ENCODE data around the gene SUPV3L1.

DNA sequence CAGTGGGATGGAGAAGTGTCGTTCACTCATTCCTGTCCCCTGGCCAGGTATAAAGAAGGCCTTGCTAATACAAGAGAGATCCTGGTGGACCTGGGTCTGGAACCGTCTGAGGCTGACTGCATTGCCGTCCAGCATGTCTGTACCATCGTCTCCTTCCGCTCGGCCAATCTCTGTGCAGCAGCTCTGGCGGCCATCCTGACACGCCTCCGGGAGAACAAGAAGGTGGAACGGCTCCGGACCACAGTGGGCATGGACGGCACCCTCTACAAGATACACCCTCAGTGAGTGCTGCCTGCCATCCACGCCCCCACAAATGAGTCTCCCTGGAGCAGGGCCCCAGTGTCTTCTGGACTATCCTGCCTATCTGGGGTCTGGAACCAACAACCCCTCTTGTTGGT lies 67.3 kb downstream of the SUPV3L1 start:
- TF ChIP-seq CTCF (IDR thresholded peaks at IDR 0.05 in 4 of 5, conservative IDR thresholded peaks at IDR 0.05 in 1 of 5) = no peak
- no peak for TF ChIP-seq POLR2A (IDR thresholded peaks at IDR 0.05)
